Endodermal cell (in vitro differentiated cells): ENCODE measurements around the gene TPTE. TPM values are rescaled to one million over a fixed set of nuclear protein-coding genes. Genes with fewer than 3 reads are reported as not detected.
A peak's percentile ranks its signal among the peaks of the same experiment; 100 is the strongest.
"Not testable (repeated sequence)": the region's sequence is repeated elsewhere in the genome, so short reads cannot be mapped to it uniquely, and the experiment has no call there.

Experiments used
- DNase-seq: peaks from one replicate; pipeline ENCODE4 v3.0.0-alpha.2; 2017
- H3K27ac ChIP-seq: 2 replicates; pipeline ENCODE4 v1.5.1; 2013; ENCODE audit warnings: mild to moderate bottlenecking, low read depth, low read length, moderate library complexity
- H3K27me3 ChIP-seq: 2 replicates; pipeline ENCODE4 v1.6.1; 2013; ENCODE audit warnings: mild to moderate bottlenecking, low read length, moderate library complexity; ENCODE audit not compliant: insufficient read depth, control insufficient read depth, poor library complexity, severe bottlenecking
- H3K36me3 ChIP-seq: 2 replicates; pipeline ENCODE4 v1.7.0; 2013; ENCODE audit warnings: mild to moderate bottlenecking, low read length, moderate library complexity; ENCODE audit not compliant: control insufficient read depth, insufficient read depth
- H3K4me1 ChIP-seq: one replicate; pipeline ENCODE4 v1.7.0; 2013; ENCODE audit warnings: low read length; ENCODE audit not compliant: control insufficient read depth, insufficient read depth
- H3K4me3 ChIP-seq: 2 replicates; pipeline ENCODE4 v1.5.1; 2013; ENCODE audit warnings: mild to moderate bottlenecking, low read length, moderate library complexity
- H3K9ac ChIP-seq: 2 replicates; pipeline ENCODE4 v1.6.1; 2013; ENCODE audit warnings: mild to moderate bottlenecking, low read length, moderate library complexity; ENCODE audit not compliant: poor library complexity, severe bottlenecking; ENCODE audit errors: extremely low read depth
- H3K9me3 ChIP-seq: 2 replicates; pipeline ENCODE4 v1.6.1; 2013; ENCODE audit warnings: mild to moderate bottlenecking, low read length, moderate library complexity; ENCODE audit not compliant: control insufficient read depth
- H3K27ac Mint-ChIP-seq: 2 replicates; pipeline ENCODE4 v1.8.0; 2020; ENCODE audit warnings: mixed read lengths
- H3K27me3 Mint-ChIP-seq: 2 replicates; pipeline ENCODE4 v1.8.0; 2021; ENCODE audit warnings: mild to moderate bottlenecking, mixed read lengths; ENCODE audit not compliant: insufficient read depth
- H3K36me3 Mint-ChIP-seq: 2 replicates; pipeline ENCODE4 v1.8.0; 2020; ENCODE audit warnings: low read depth, mixed read lengths
- H3K4me1 Mint-ChIP-seq: 2 replicates; pipeline ENCODE4 v1.8.0; 2020; ENCODE audit warnings: mixed read lengths
- H3K4me3 Mint-ChIP-seq: 2 replicates; pipeline ENCODE4 v1.8.0; 2020; ENCODE audit warnings: mild to moderate bottlenecking, moderate library complexity, mixed read lengths
- H3K9me3 Mint-ChIP-seq: 2 replicates; pipeline ENCODE4 v1.8.0; 2020; ENCODE audit warnings: mild to moderate bottlenecking, mixed read lengths
- CTCF ChIP-seq: fragments of 200-600 bp; sonication (generic); conservative IDR thresholded peaks from 2 replicates; pipeline ENCODE4 v1.5.0; 2021; ENCODE audit warnings: antibody characterized with exemption, mild to moderate bottlenecking
- WGBS, 2 experiments: methylation state at CpG; one replicate each; pipeline versions ENCODE4 v1.1.5 to v1.1.7; 2013; ENCODE audit warnings: missing lambda C conversion rate in 2 of 2, mixed read lengths in 1 of 2; ENCODE audit not compliant: insufficient coverage in 1 of 2, insufficient read length in 1 of 2; 5-methylcytosine and 5-hydroxymethylcytosine counted together
- long read RNA-seq, 4 experiments: library from polyadenylated mRNA in 2 of 4; library from RNA in 1 of 4; library from capped mRNA in 1 of 4; stranded (forward) in 3 of 4; unstranded in 1 of 4; transcript quantifications; one replicate each; pipeline ENCODE4 v2.0.0, GENCODE V29; 2020 to 2021; ENCODE audit warnings: inconsistent platforms in 1 of 4
- polyA plus RNA-seq, 2 experiments: library from polyadenylated mRNA; stranded (reverse); fragments of 50-300 nt; gene quantifications; one replicate each; pipeline ENCODE4 v1.2.3, GENCODE V29; 2013
- total RNA-seq, 2 donors: library from RNA; stranded (reverse); fragmentation: NEBNext Ultra II Directional in 1 of 2; extraction: Animal tissue kit (Norgen Biotek cat#: 25700) in 1 of 2; gene quantifications; 2 replicates in 1 of 2; 3 replicates in 1 of 2; pipeline ENCODE4 v1.2.1, GENCODE V29; 2021

TPTE gene
- total RNA-seq, result not detected
- not detected for polyA plus RNA-seq (2013, experiment 1 of 2)
- not detected for polyA plus RNA-seq (2013, experiment 2 of 2)
- long read RNA-seq, experiment 1, result 0 reads
- long read RNA-seq, experiment 2, result 0 reads
- long read RNA-seq, experiment 3, result 0 reads
- long read RNA-seq, experiment 4, result 0 reads

GRCh38 chr21:10521091-10521598 lies at the start of gene TPTE:
Gene TPTE, plus strand, starts transcription at chr21:10521583. Its CDS starts 17,141 bp downstream, at chr21:10538724.
- H3K4me1 Mint-ChIP-seq, result no peaks in the 10 kb centered on the region
- H3K27ac Mint-ChIP-seq, result no peak within 1 kb of the TSS
- no peak within 1 kb of the TSS for H3K4me3 Mint-ChIP-seq
- 93 to 94% methylated on average over 39 to 63 of the region's 66 CpGs for WGBS, 2 experiments
- H3K27me3 Mint-ChIP-seq, result no peaks in the 10 kb centered on the region
- no peak for DNase-seq
- no peak within 1 kb of the TSS for H3K4me3 ChIP-seq
- no peak within 1 kb of the TSS for H3K9ac ChIP-seq
- peaks cover 69% of the 10 kb centered on the region for H3K9me3 Mint-ChIP-seq
- H3K9me3 ChIP-seq, result peaks cover 65% of the 10 kb centered on the region
- no peaks in the 10 kb centered on the region for H3K4me1 ChIP-seq
- no peak for TF ChIP-seq CTCF
- no peaks in the 10 kb centered on the region for H3K36me3 ChIP-seq
- no peak within 1 kb of the TSS for H3K27ac ChIP-seq
- peaks cover 7% of the 10 kb centered on the region for H3K36me3 Mint-ChIP-seq
- no peaks in the 10 kb centered on the region for H3K27me3 ChIP-seq

- not testable (repeated sequence) for H3K27me3 Mint-ChIP-seq, H3K27me3 ChIP-seq, H3K4me3 Mint-ChIP-seq, H3K27ac Mint-ChIP-seq, H3K36me3 ChIP-seq, H3K4me1 Mint-ChIP-seq, H3K27ac ChIP-seq, H3K4me1 ChIP-seq, H3K9ac ChIP-seq, DNase-seq, H3K36me3 Mint-ChIP-seq
- Histone ChIP-seq H3K4me3 (peak overlapping the region; percentile 7), H3K9me3 (peaks cover 55% of the 10 kb centered on the region)
- H3K9me3 Mint-ChIP-seq, result peaks cover 17% of the 10 kb centered on the region
These were observed 49.4 kb upstream of the TPTE start for GRCh38 chr21:10471999-10472398.

- not testable (repeated sequence) for H3K4me3 Mint-ChIP-seq, H3K4me3 ChIP-seq, H3K27ac Mint-ChIP-seq, H3K36me3 ChIP-seq, H3K4me1 ChIP-seq, H3K36me3 Mint-ChIP-seq, H3K4me1 Mint-ChIP-seq, H3K27me3 Mint-ChIP-seq, H3K27me3 ChIP-seq, DNase-seq, H3K9ac ChIP-seq, H3K27ac ChIP-seq
- H3K9me3 Mint-ChIP-seq, result peaks cover 51% of the 10 kb centered on the region
- peaks cover 43% of the 10 kb centered on the region for H3K9me3 ChIP-seq
- whole genome bisulfite sequencing, 2 experiments, result 61 to 69% methylated on average over 7 of the region's 7 CpGs
These were observed 43.6 kb upstream of the TPTE start for GRCh38 chr21:10477794-10478193.

GRCh38 chr21:10479875-10480274 lies 41.5 kb upstream of the TPTE start:
- H3K4me1 ChIP-seq, H3K4me3 Mint-ChIP-seq, H3K27ac Mint-ChIP-seq, DNase-seq, H3K9ac ChIP-seq, H3K27ac ChIP-seq, H3K36me3 Mint-ChIP-seq, H3K4me1 Mint-ChIP-seq, H3K4me3 ChIP-seq, H3K36me3 ChIP-seq, H3K27me3 Mint-ChIP-seq, H3K27me3 ChIP-seq: not testable (repeated sequence)
- H3K9me3 Mint-ChIP-seq, result peaks cover 63% of the 10 kb centered on the region
- H3K9me3 ChIP-seq, result peaks cover 50% of the 10 kb centered on the region
- WGBS, 2 experiments, result 54 to 58% methylated on average over 2 to 4 of the region's 4 CpGs

- not testable (repeated sequence) for H3K27me3 Mint-ChIP-seq, H3K4me1 ChIP-seq, H3K4me3 ChIP-seq, H3K27ac Mint-ChIP-seq, H3K27me3 ChIP-seq, H3K27ac ChIP-seq, H3K36me3 Mint-ChIP-seq, DNase-seq, H3K4me3 Mint-ChIP-seq, H3K9ac ChIP-seq, H3K4me1 Mint-ChIP-seq, H3K36me3 ChIP-seq
- H3K9me3 Mint-ChIP-seq, result peaks cover 60% of the 10 kb centered on the region
- no CpG with 5 or more reads among the region's 3 CpGs for WGBS, 2 experiments
- H3K9me3 ChIP-seq, result peaks cover 26% of the 10 kb centered on the region
These were observed 36.5 kb upstream of the TPTE start for GRCh38 chr21:10484864-10485263.

GRCh38 chr21:10490453-10490852 lies 30.9 kb upstream of the TPTE start:
- 22 to 38% methylated on average over 2 of the region's 3 CpGs for WGBS, 2 experiments
- H3K4me1 Mint-ChIP-seq, H3K4me3 ChIP-seq, H3K27me3 ChIP-seq, H3K36me3 ChIP-seq, H3K27ac Mint-ChIP-seq, H3K9me3 ChIP-seq, H3K27me3 Mint-ChIP-seq, H3K4me1 ChIP-seq, DNase-seq, H3K27ac ChIP-seq, H3K36me3 Mint-ChIP-seq, H3K4me3 Mint-ChIP-seq, H3K9ac ChIP-seq: not testable (repeated sequence)
- peaks cover 31% of the 10 kb centered on the region for H3K9me3 Mint-ChIP-seq
